Neural cell (in vitro differentiated cells): Measurements from ENCODE around the gene SBK3. TPM values are rescaled to one million over a fixed set of nuclear protein-coding genes. Genes with fewer than 3 reads are reported as not detected.

Experiments
- H2AFZ ChIP-seq: fragments of 200-600, 300-800 bp; sonication (generic), shearing (Covaris generic); 2 replicates; pipeline ENCODE4 v1.6.0; 2014; ENCODE audit warnings: low read depth, mild to moderate bottlenecking, antibody characterized with exemption, low read length, moderate library complexity
- H3F3A ChIP-seq: fragments of 200-600 bp; shearing (Covaris generic); 2 replicates; pipeline ENCODE4 v1.6.1; 2016; ENCODE audit warnings: mild to moderate bottlenecking, moderate library complexity, mixed read lengths, antibody characterized with exemption, low read length; ENCODE audit not compliant: insufficient read depth, poor library complexity, severe bottlenecking
- H3K27ac ChIP-seq: fragments of 200-600, 300-800 bp; sonication (generic), shearing (Covaris generic); 2 replicates; pipeline ENCODE4 v1.5.1; 2014; ENCODE audit warnings: mild to moderate bottlenecking, low read length, moderate library complexity
- H3K27me3 ChIP-seq: fragments of 300-800, 200-600 bp; sonication (generic), shearing (Covaris generic); 2 replicates; pipeline ENCODE4 v1.6.0; 2014; ENCODE audit warnings: mild to moderate bottlenecking, low read depth, low read length, moderate library complexity; ENCODE audit not compliant: insufficient read depth
- H3K36me3 ChIP-seq: fragments of 300-800, 200-600 bp; sonication (generic), shearing (Covaris generic); 2 replicates; pipeline ENCODE4 v1.5.1; 2014; ENCODE audit warnings: mild to moderate bottlenecking, antibody characterized with exemption, low read length, moderate library complexity; ENCODE audit not compliant: insufficient read depth
- H3K4me2 ChIP-seq: fragments of 300-800, 200-600 bp; sonication (generic), shearing (Covaris generic); 2 replicates; pipeline ENCODE4 v1.6.0; 2014; ENCODE audit warnings: mild to moderate bottlenecking, low read length
- H3K4me3 ChIP-seq: fragments of 300-800, 200-600 bp; sonication (generic), shearing (Covaris generic); 2 replicates; pipeline ENCODE4 v1.5.1; 2014; ENCODE audit warnings: mild to moderate bottlenecking, low read length, moderate library complexity
- H3K79me2 ChIP-seq: fragments of 200-600 bp; shearing (Covaris generic); replicated peaks from 2 replicates; pipeline ENCODE4 v1.6.0; 2014; ENCODE audit warnings: mild to moderate bottlenecking, low read length, moderate library complexity; ENCODE audit not compliant: insufficient read depth
- H3K9ac ChIP-seq: fragments of 300-800, 200-600 bp; sonication (generic), shearing (Covaris generic); 2 replicates; pipeline ENCODE4 v1.6.1; 2016; ENCODE audit warnings: mild to moderate bottlenecking, low read length, mixed read lengths
- H3K9me2 ChIP-seq: fragments of 200-600 bp; shearing (Covaris generic); 2 replicates; pipeline ENCODE4 v1.6.1; 2016; ENCODE audit warnings: mild to moderate bottlenecking, low read length, mixed read lengths; ENCODE audit not compliant: insufficient read depth
- H3K9me3 ChIP-seq: fragments of 200-600, 300-800 bp; sonication (generic), shearing (Covaris generic); 2 replicates; pipeline ENCODE4 v1.6.1; 2016; ENCODE audit warnings: mild to moderate bottlenecking, mixed run types, low read length, moderate library complexity, mixed read lengths
- H4K20me1 ChIP-seq: fragments of 200-600 bp; shearing (Covaris generic); 2 replicates; pipeline ENCODE4 v1.6.1; 2016; ENCODE audit warnings: mild to moderate bottlenecking, mixed run types; ENCODE audit not compliant: insufficient read depth
- CTCF ChIP-seq: fragments of 450-650 bp; IDR thresholded peaks from 2 replicates; pipeline ENCODE4 v1.5.1; 2014; ENCODE audit warnings: antibody characterized with exemption, mild to moderate bottlenecking, moderate library complexity; ENCODE audit not compliant: poor library complexity, severe bottlenecking
- EP300 ChIP-seq: fragments of 450-650 bp; conservative IDR thresholded peaks from 2 replicates; pipeline ENCODE4 v1.6.1; 2014; ENCODE audit warnings: antibody characterized with exemption, mild to moderate bottlenecking, moderate library complexity; ENCODE audit not compliant: poor library complexity, severe bottlenecking
- EZH2 ChIP-seq: fragments of 200-600, 300-800 bp; shearing (Covaris generic), sonication (generic); IDR thresholded peaks from 2 replicates; pipeline ENCODE4 v1.6.1; 2014; ENCODE audit warnings: antibody characterized with exemption, low read length, borderline replicate concordance, mild to moderate bottlenecking; ENCODE audit not compliant: insufficient read depth, poor library complexity, severe bottlenecking
- MXI1 ChIP-seq: fragments of 450-650 bp; conservative IDR thresholded peaks from 2 replicates; pipeline ENCODE4 v1.6.1; 2014; ENCODE audit warnings: antibody characterized with exemption, mild to moderate bottlenecking; ENCODE audit not compliant: poor library complexity, severe bottlenecking
- POLR2AphosphoS5 ChIP-seq: IDR thresholded peaks from 2 replicates; pipeline ENCODE4 v1.6.1; 2012
- RAD21 ChIP-seq: fragments of 450-650 bp; conservative IDR thresholded peaks from 2 replicates; pipeline ENCODE4 v1.6.1; 2014; ENCODE audit warnings: antibody characterized with exemption, mild to moderate bottlenecking, moderate library complexity
- REST ChIP-seq: IDR thresholded peaks from 2 replicates; pipeline ENCODE4 v1.6.1; 2012; ENCODE audit warnings: borderline replicate concordance
- SMC3 ChIP-seq: fragments of 450-650 bp; conservative IDR thresholded peaks from 2 replicates; pipeline ENCODE4 v1.6.1; 2014; ENCODE audit warnings: antibody characterized with exemption, mild to moderate bottlenecking, moderate library complexity; ENCODE audit not compliant: poor library complexity
- TAF1 ChIP-seq: IDR thresholded peaks from 2 replicates; pipeline ENCODE4 v1.6.1; 2012; ENCODE audit warnings: low read depth
- polyA plus RNA-seq: library from polyadenylated mRNA; depleted of rRNA; stranded (reverse); fragments of >200 nt; gene quantifications from 2 replicates; pipeline ENCODE4 v1.2.3, GENCODE V29; 2014

Gene SBK3
- polyA plus RNA-seq, 1 donor from 2014 or later = not detected

GRCh38 chr19:55495646-55496349 is 49.5 kb downstream of the SBK3 start:
- Histone ChIP-seq H3K79me2 (no peaks in the 10 kb centered on the region), H3K4me3 (no peak overlapping the region), H3K4me2 (no peak overlapping the region), H3K9ac (no peak overlapping the region), H2AFZ (no peak overlapping the region), H3K27ac (no peak overlapping the region), H4K20me1 (no peaks in the 10 kb centered on the region), H3F3A (no peaks in the 10 kb centered on the region), H3K9me3 (no peaks in the 10 kb centered on the region), H3K9me2 (no peaks in the 10 kb centered on the region), H3K36me3 (no peaks in the 10 kb centered on the region), H3K27me3 (no peaks in the 10 kb centered on the region)
- TF ChIP-seq POLR2AphosphoS5 (no peak), SMC3 (no peak), REST (no peak), EZH2 (no peak), CTCF (no peak), EP300 (no peak), MXI1 (no peak), TAF1 (no peak), RAD21 (no peak)

- Histone ChIP-seq H3K9me3 (no peaks in the 10 kb centered on the region), H3K79me2 (no peaks in the 10 kb centered on the region), H3K27me3 (no peaks in the 10 kb centered on the region), H3K9ac (no peak overlapping the region), H2AFZ (no peak overlapping the region), H3K9me2 (no peaks in the 10 kb centered on the region), H3K36me3 (no peaks in the 10 kb centered on the region), H3K27ac (no peak overlapping the region), H4K20me1 (no peaks in the 10 kb centered on the region), H3K4me3 (no peak overlapping the region), H3F3A (no peaks in the 10 kb centered on the region), H3K4me2 (no peak overlapping the region)
- TF ChIP-seq RAD21 (no peak), REST (no peak), TAF1 (no peak), SMC3 (no peak), CTCF (no peak), MXI1 (no peak), EP300 (no peak), POLR2AphosphoS5 (no peak), EZH2 (no peak)
Measured at GRCh38 chr19:55494172-55494761, 51.1 kb downstream of the SBK3 start.
